ENCODE data around the gene COQ2.
"Not testable (repeated sequence)": the region's sequence is repeated elsewhere in the genome, so short reads cannot be mapped to it uniquely, and the experiment has no call there.

Gene COQ2

GRCh38 chr4:83283181-83283580 lies 1.4 kb downstream of the COQ2 start:
- DNase-seq (ENCODE audit: low spot score) = no peak

GRCh38 chr4:83282049-83282535 lies 2.5 kb downstream of the COQ2 start:
- no peak for DNase-seq (ENCODE audit: low spot score)

GRCh38 chr4:83281307-83281706 lies 3.3 kb downstream of the COQ2 start:
- no peak for DNase-seq (ENCODE audit: low spot score)

GRCh38 chr4:83276299-83277040 lies 8.1 kb downstream of the COQ2 start:
- no peak for DNase-seq (ENCODE audit: low spot score)

- not testable (repeated sequence) for DNase-seq (ENCODE audit: low spot score)
Observed at GRCh38 chr4:83273926-83274325, 10.7 kb downstream of the COQ2 start.

- DNase-seq (ENCODE audit: low spot score) = no peak
Observed at GRCh38 chr4:83272900-83273299, 11.7 kb downstream of the COQ2 start.

GRCh38 chr4:83269256-83269655 lies 15.3 kb downstream of the COQ2 start:
- no peak for DNase-seq (ENCODE audit: low spot score)

GRCh38 chr4:83268491-83268890 lies 16.1 kb downstream of the COQ2 start:
- no peak for DNase-seq (ENCODE audit: low spot score)

GRCh38 chr4:83267830-83268475 lies 16.6 kb downstream of the COQ2 start:
- no peak for DNase-seq (ENCODE audit: low spot score)

GRCh38 chr4:83267121-83267829 lies 17.3 kb downstream of the COQ2 start:
- DNase-seq (ENCODE audit: low spot score) = no peak

- no peak for DNase-seq (ENCODE audit: low spot score)
Observed at GRCh38 chr4:83266689-83267088, 17.9 kb downstream of the COQ2 start.

GRCh38 chr4:83263106-83263505 lies 21.5 kb downstream of the COQ2 start:
- DNase-seq (ENCODE audit: low spot score) = no peak

GRCh38 chr4:83262682-83263081 lies 21.9 kb downstream of the COQ2 start:
- no peak for DNase-seq (ENCODE audit: low spot score)

- no peak for DNase-seq (ENCODE audit: low spot score)
Observed at GRCh38 chr4:83261307-83261706, 23.3 kb downstream of the COQ2 start.

- DNase-seq (ENCODE audit: low spot score) = no peak
Observed at GRCh38 chr4:83259586-83259985, 25.0 kb downstream of the COQ2 start.

GRCh38 chr4:83258461-83258860 lies 26.1 kb downstream of the COQ2 start:
- no peak for DNase-seq (ENCODE audit: low spot score)

- DNase-seq (ENCODE audit: low spot score) = no peak
Observed at GRCh38 chr4:83257811-83258210, 26.8 kb downstream of the COQ2 start.

- no peak for DNase-seq (ENCODE audit: low spot score)
Observed at GRCh38 chr4:83255584-83255983, 29.0 kb downstream of the COQ2 start.

- DNase-seq (ENCODE audit: low spot score) = no peak
Observed at GRCh38 chr4:83252782-83253405, 31.7 kb downstream of the COQ2 start.

- DNase-seq (ENCODE audit: low spot score) = no peak
Observed at GRCh38 chr4:83251447-83251830, 33.2 kb downstream of the COQ2 start.

GRCh38 chr4:83250687-83251446 lies 33.7 kb downstream of the COQ2 start:
- DNase-seq (ENCODE audit: low spot score) = no peak

- DNase-seq (ENCODE audit: low spot score) = no peak
Observed at GRCh38 chr4:83248486-83248885, 36.1 kb downstream of the COQ2 start.
